Activated CD8-positive, alpha-beta memory T cell treated with anti-CD3 and anti-CD28 coated beads, Interleukin-2, amount 50 U/mL, for 24 hours (primary cell): ENCODE data around the gene PAK1IP1.
"Not testable (repeated sequence)": the region's sequence is repeated elsewhere in the genome, so short reads cannot be mapped to it uniquely, and the experiment has no call there.

ENCODE experiments used
- DNase-seq: peaks from one replicate; pipeline ENCODE4 v3.0.0-alpha.2; 2020; ENCODE audit errors: extremely low read depth

PAK1IP1 gene

GRCh38 chr6:10694302-10695085 is at the start of gene PAK1IP1, which contains the start of gene C6orf52:
Gene PAK1IP1, plus strand, starts transcription at chr6:10694972. Its CDS starts 14 bp downstream, at chr6:10694986.
Gene C6orf52, minus strand, starts transcription at chr6:10694616. Its CDS starts 7,066 bp downstream, at chr6:10687550.
- DNase-seq: peak; percentile 89

GRCh38 chr6:10655508-10656055 is 39.2 kb upstream of the PAK1IP1 start:
- DNase-seq: no peak

GRCh38 chr6:10658910-10659698 is 35.7 kb upstream of the PAK1IP1 start:
- no peak for DNase-seq

GRCh38 chr6:10659699-10660348 is 34.9 kb upstream of the PAK1IP1 start:
- DNase-seq: no peak

GRCh38 chr6:10660431-10661191 is 34.2 kb upstream of the PAK1IP1 start:
- not testable (repeated sequence) for DNase-seq

GRCh38 chr6:10662207-10662606 is 32.6 kb upstream of the PAK1IP1 start:
- no peak for DNase-seq

GRCh38 chr6:10662742-10663141 is 32.0 kb upstream of the PAK1IP1 start:
- DNase-seq: no peak

GRCh38 chr6:10665595-10665994 is 29.2 kb upstream of the PAK1IP1 start:
- not testable (repeated sequence) for DNase-seq

GRCh38 chr6:10668126-10668917 is 26.4 kb upstream of the PAK1IP1 start:
- DNase-seq: no peak

GRCh38 chr6:10676403-10676802 is 18.4 kb upstream of the PAK1IP1 start:
- DNase-seq: no peak

- no peak for DNase-seq
Measured at GRCh38 chr6:10678456-10678855, 16.3 kb upstream of the PAK1IP1 start.

GRCh38 chr6:10681795-10682194 is 13.0 kb upstream of the PAK1IP1 start:
- DNase-seq: no peak

GRCh38 chr6:10682355-10682988 is 12.3 kb upstream of the PAK1IP1 start:
- no peak for DNase-seq

GRCh38 chr6:10684618-10685017 is 10.2 kb upstream of the PAK1IP1 start:
- DNase-seq: no peak

GRCh38 chr6:10685092-10685915 is 9.5 kb upstream of the PAK1IP1 start:
- DNase-seq: no peak

GRCh38 chr6:10686901-10687300 is 7.9 kb upstream of the PAK1IP1 start:
- no peak for DNase-seq

- DNase-seq: no peak
Measured at GRCh38 chr6:10687582-10687981, 7.2 kb upstream of the PAK1IP1 start.

GRCh38 chr6:10690651-10691445 is 3.9 kb upstream of the PAK1IP1 start:
- DNase-seq: no peak
